Astrocyte of the spinal cord (primary cell): ENCODE results near the gene TMEM94.

Experiments
- DNase-seq: peaks from one replicate; pipeline ENCODE4 v3.0.0; 2011; ENCODE audit warnings: low read depth, low spot score
- H3K4me3 ChIP-seq: 2 replicates; pipeline ENCODE4 v1.5.1; 2011; ENCODE audit warnings: low read depth, mild to moderate bottlenecking, low read length, moderate library complexity
- in situ Hi-C: cut with HindIII; loops from 2 replicates; pipeline ENCODE4 v1.10.0; 2017; ENCODE audit warnings: low sequenced_read_pairs
- TF ChIP-seq, protein P1 (sequence below): IDR thresholded peaks from 2 replicates; pipeline ENCODE4 v1.5.1; 2012; ENCODE audit warnings: low read depth, mild to moderate bottlenecking, low read length, inconsistent platforms

The TMEM94 gene

GRCh38 chr17:75485688-75486087, 29.3 kb downstream of the TMEM94 start:
- DNase-seq, result no peak
- in situ Hi-C loops, result no loop called here
- H3K4me3 ChIP-seq, result no peak overlapping the region
- TF ChIP-seq, protein P1, sequence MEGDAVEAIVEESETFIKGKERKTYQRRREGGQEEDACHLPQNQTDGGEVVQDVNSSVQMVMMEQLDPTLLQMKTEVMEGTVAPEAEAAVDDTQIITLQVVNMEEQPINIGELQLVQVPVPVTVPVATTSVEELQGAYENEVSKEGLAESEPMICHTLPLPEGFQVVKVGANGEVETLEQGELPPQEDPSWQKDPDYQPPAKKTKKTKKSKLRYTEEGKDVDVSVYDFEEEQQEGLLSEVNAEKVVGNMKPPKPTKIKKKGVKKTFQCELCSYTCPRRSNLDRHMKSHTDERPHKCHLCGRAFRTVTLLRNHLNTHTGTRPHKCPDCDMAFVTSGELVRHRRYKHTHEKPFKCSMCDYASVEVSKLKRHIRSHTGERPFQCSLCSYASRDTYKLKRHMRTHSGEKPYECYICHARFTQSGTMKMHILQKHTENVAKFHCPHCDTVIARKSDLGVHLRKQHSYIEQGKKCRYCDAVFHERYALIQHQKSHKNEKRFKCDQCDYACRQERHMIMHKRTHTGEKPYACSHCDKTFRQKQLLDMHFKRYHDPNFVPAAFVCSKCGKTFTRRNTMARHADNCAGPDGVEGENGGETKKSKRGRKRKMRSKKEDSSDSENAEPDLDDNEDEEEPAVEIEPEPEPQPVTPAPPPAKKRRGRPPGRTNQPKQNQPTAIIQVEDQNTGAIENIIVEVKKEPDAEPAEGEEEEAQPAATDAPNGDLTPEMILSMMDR, result no peak

DNA sequence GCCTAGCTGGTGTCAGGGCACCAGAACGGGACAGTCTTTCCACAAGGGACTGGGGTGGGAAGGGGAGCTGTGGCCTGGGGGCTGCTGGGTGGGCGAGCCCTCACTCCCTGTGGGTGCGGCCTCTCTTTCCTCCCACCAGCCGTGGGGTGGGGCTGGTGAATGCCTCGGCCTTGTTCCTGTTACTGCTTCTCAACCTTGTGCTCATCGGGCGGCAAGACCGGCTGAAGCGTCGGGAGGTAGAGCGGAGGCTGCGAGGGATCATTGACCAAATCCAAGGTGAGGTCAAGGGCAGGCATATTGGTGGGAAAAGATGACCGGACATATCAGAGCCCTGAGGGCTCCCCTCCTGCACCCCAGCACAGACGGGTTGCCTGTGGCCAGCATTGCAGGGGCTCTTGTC, 29.7 kb downstream of the TMEM94 start:
- no peak for DNase-seq
- in situ Hi-C loops, result no loop called here
- H3K4me3 ChIP-seq, result no peak overlapping the region
- TF ChIP-seq, protein P1, result no peak

DNA sequence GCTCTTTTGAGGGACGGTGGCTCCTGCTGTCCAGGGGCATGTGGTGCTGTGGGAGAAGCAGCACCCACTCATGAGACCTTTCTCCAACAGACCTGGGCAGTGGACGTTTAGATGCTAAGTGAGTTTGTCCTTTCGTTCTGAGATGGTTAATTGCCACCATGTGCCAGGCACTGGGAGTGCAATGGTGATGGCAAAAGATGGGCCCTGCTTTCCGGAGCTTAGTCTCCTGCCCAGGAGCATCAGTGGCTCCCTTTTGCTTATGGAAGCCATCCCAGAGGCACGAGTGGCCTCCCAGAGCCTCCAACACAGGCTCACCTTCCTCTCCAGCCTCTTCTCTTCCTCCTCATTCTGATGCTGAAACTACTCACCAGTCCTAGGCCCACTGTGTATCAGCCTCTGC, 30.5 kb downstream of the TMEM94 start:
- H3K4me3 ChIP-seq, result no peak overlapping the region
- in situ Hi-C loops, result no loop called here
- TF ChIP-seq, protein P1, result no peak
- no peak for DNase-seq

DNA sequence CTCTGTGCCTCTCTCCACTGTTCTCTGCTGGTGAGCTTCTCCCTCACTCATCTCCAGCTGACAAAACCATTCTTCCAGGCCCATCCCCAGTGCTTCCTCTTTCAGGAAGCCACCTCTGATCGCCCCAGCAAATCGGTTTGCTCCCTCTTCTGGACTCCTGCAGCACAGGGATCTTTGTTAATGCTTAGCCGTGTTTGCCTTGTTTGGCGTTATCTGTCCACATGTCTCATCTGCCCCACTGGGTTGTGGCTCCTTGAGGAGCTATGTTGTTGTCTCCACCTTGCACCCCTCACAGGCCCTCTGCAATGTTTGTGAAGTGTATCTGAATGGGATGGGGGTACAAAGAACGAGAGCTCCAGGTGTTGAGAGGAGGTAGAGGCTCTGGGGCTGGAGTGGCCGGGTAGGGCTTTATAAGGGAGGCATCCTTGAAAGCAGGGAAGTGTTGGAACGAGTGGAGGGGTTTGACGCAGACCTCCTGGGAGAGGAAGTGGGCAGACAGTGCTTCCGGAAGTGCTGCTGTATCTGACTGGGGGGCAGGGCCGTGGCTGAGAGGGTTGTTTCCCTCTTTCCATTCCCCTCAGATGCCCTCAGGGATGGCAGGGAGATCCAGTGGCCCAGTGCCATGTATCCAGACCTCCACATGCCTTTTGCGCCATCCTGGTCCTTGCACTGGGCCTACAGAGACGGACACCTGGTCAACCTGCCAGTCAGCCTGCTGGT, 31.1 kb downstream of the TMEM94 start:
- no peak overlapping the region for H3K4me3 ChIP-seq
- no peak for DNase-seq
- in situ Hi-C loops, result no loop called here

GRCh38 chr17:75488693-75489510, 32.5 kb downstream of the TMEM94 start:
- no peak overlapping the region for H3K4me3 ChIP-seq
- no peak for DNase-seq
- in situ Hi-C loops, result no loop called here
- TF ChIP-seq, protein P1, result no peak

More for the DNA sequence above, 31.1 kb downstream of the TMEM94 start:
- TF ChIP-seq, protein P1, result no peak

GRCh38 chr17:75489511-75489955, 33.1 kb downstream of the TMEM94 start:
- H3K4me3 ChIP-seq, result no peak overlapping the region
- DNase-seq, result no peak
- in situ Hi-C loops, result no loop called here
- TF ChIP-seq, protein P1, result no peak
